ENCODE measurements around the gene ZNF548.
A peak's percentile ranks its signal among the peaks of the same experiment; 100 is the strongest.

Gene ZNF548

GRCh38 chr19:57389730-57390598, at the start of gene ZNF548:
Gene ZNF548 (plus strand): TSS chr19:57389854. CDS start chr19:57390100, 246 bp downstream.
- peak; percentile 21 for TF ChIP-seq CTCF (IDR thresholded peaks at IDR 0.05; ENCODE audit: insufficient read depth, low read length, poor library complexity, severe bottlenecking)
- peak; percentile 100 for DNase-seq (ENCODE audit: extremely low read depth, insufficient read length)
- peak within 1 kb of the TSS; percentile 95 for H3K4me3 ChIP-seq (replicated peaks; ENCODE audit: low read depth, low read length)
- H3K27me3 ChIP-seq (replicated peaks; ENCODE audit: control insufficient read depth, insufficient read depth, low read length): no peaks in the 10 kb centered on the region
- H3K36me3 ChIP-seq (ENCODE audit: control insufficient read depth, insufficient read depth, low read length): peaks cover 6% of the 10 kb centered on the region

DNA sequence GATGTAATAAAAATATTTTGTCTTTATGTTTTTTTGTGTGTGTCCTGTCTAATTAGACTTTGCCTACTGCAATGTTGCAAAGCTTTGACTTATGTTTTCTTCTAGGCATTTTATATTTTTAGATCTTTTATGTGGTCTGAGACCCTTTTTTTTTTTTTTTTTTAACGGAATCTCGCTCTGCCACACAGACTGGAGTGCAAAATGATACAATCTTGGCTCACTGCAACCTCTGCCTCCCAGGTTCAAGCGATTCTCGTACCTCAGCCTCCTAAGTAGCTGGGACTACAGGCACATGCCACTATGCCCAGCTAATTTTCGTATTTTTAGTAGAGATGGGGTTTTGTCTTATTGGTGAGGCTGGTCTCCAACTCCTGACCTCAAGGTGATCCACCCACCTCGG, 47.1 kb upstream of the ZNF548 start:
- DNase-seq (ENCODE audit: extremely low read depth, insufficient read length): no peak
- Histone ChIP-seq H3K27me3 (replicated peaks; ENCODE audit: control insufficient read depth, insufficient read depth, low read length) (no peaks in the 10 kb centered on the region), H3K4me3 (replicated peaks; ENCODE audit: low read depth, low read length) (no peak overlapping the region), H3K36me3 (ENCODE audit: control insufficient read depth, insufficient read depth, low read length) (no peaks in the 10 kb centered on the region; the same call in 1 of the 2 replicates)
- no peak for TF ChIP-seq CTCF (IDR thresholded peaks at IDR 0.05; ENCODE audit: insufficient read depth, low read length, poor library complexity, severe bottlenecking)

GRCh38 chr19:57348136-57348535, 41.5 kb upstream of the ZNF548 start:
- Histone ChIP-seq H3K27me3 (replicated peaks; ENCODE audit: control insufficient read depth, insufficient read depth, low read length) (no peaks in the 10 kb centered on the region), H3K36me3 (ENCODE audit: control insufficient read depth, insufficient read depth, low read length) (no peaks in the 10 kb centered on the region), H3K4me3 (replicated peaks; ENCODE audit: low read depth, low read length) (no peak overlapping the region)
- DNase-seq (ENCODE audit: extremely low read depth, insufficient read length): no peak
- TF ChIP-seq CTCF (IDR thresholded peaks at IDR 0.05; ENCODE audit: insufficient read depth, low read length, poor library complexity, severe bottlenecking): no peak

GRCh38 chr19:57350877-57351805, 38.5 kb upstream of the ZNF548 start, which contains the start of gene ZNF304:
Gene ZNF304 (plus strand): TSS chr19:57351271. CDS start chr19:57351665, 394 bp downstream.
- Histone ChIP-seq H3K36me3 (ENCODE audit: control insufficient read depth, insufficient read depth, low read length) (peaks cover 10% of the 10 kb centered on the region), H3K27me3 (replicated peaks; ENCODE audit: control insufficient read depth, insufficient read depth, low read length) (no peaks in the 10 kb centered on the region), H3K4me3 (replicated peaks; ENCODE audit: low read depth, low read length) (peak within 1 kb of the TSS; percentile 98)
- peak; percentile 81 for DNase-seq (ENCODE audit: extremely low read depth, insufficient read length)
- no peak for TF ChIP-seq CTCF (IDR thresholded peaks at IDR 0.05; ENCODE audit: insufficient read depth, low read length, poor library complexity, severe bottlenecking)

- no peak for DNase-seq (ENCODE audit: extremely low read depth, insufficient read length)
- Histone ChIP-seq H3K4me3 (replicated peaks; ENCODE audit: low read depth, low read length) (peak overlapping the region; percentile 98), H3K36me3 (ENCODE audit: control insufficient read depth, insufficient read depth, low read length) (peaks cover 14% of the 10 kb centered on the region), H3K27me3 (replicated peaks; ENCODE audit: control insufficient read depth, insufficient read depth, low read length) (no peaks in the 10 kb centered on the region)
- TF ChIP-seq CTCF (IDR thresholded peaks at IDR 0.05; ENCODE audit: insufficient read depth, low read length, poor library complexity, severe bottlenecking): no peak
Measured at GRCh38 chr19:57351867-57352266, 37.8 kb upstream of the ZNF548 start.

Measured in GM06990 (cell line).